ENCODE measurements around the gene KCNQ1.

Gene KCNQ1

DNA sequence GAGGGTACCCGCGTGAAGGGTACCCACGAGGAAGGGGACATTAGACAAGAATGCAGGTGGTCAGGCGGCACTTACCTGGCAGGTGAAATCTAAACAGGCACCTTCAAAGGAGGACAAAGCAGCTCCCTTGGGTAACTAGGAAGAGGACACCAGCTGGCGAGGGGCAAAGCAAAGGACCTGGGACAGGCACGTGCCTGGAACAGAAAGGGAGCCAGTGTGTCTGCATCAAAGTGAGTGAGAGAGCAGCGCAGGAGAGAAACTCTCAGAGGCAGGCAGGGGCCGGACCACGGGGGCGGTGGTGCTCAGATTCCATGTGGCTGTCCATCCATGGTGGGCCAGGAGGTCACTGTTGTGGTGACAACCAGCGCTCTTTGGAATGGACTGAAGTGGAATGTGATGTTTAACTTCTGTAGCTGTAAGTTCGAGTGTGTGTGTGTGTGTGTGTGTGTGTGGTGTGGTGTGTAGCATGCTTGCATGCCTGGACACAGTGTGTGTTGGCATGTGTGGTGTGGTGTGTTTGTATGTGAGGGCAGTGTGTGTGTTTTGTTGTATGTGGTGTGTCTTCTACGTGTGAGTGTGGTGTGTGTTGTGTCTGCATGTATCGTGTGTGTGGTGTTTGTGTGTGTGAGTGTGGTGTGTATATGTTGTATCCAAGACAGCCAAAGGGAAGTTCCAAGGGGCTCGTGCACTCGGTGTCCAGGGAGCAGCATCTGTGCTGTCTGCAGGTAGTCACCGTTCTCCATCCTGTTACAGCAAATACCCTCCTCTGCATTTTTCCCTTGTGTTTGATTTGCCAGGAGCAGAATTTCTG, 354.3 kb downstream of the KCNQ1 start:
- Histone ChIP-seq H4K20me1 (ENCODE audit: insufficient read depth, low read length) (no peaks in the 10 kb centered on the region), H3K4me2 (ENCODE audit: low read length) (no peak overlapping the region), H3K4me3 (ENCODE audit: low read depth, low read length, poor library complexity, severe bottlenecking) (no peak overlapping the region)

DNA sequence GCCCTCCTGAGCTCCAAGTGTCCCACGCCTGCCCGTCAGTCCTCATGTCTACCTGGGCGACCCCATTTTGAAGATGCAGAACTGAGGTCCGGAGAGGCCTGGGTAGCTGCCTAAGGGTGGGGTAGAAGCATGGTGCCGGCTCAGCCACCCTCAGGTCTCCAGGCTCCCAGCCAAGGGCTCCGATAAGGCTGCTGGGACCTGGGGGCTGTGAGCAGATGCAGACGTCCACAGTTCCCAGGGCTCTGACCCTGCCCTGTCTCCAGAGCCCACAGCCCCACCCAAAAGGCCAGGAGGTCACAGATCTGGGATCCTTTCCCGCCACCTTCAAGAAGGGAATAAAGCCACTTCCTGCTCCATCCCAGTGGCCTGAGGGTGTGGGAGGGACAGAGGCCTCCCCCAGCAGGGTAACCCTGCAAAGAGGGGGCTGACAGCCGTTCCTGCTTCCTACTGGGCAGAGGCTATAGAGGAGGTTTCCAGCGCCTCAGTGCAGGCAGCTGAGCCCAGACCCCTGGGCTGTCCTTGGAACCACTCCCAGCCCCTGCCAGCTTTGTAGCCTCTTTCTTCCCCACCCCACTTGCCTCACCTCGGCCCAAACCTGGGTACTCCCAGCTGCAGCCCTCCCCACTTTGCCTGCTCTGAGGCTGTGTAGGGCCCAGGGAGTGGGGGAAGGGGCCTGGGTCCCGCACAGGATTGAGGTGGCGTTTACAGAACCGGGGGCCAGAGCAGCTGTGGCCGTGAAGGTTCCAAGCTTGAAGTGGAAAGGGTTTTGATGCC, 355.3 kb downstream of the KCNQ1 start:
- Histone ChIP-seq H3K9me2 (ENCODE audit: low read depth, low read length) (no peaks in the 10 kb centered on the region), H3K79me2 (ENCODE audit: insufficient read depth, low read length) (no peaks in the 10 kb centered on the region), H3K27me3 (ENCODE audit: insufficient read depth, low read length) (no peaks in the 10 kb centered on the region), H3K27ac (ENCODE audit: low read depth, low read length, poor library complexity, severe bottlenecking) (no peak overlapping the region), H3K4me3 (ENCODE audit: low read depth, low read length, poor library complexity, severe bottlenecking) (no peak overlapping the region), H2AFZ (ENCODE audit: low read length) (no peak overlapping the region), H3F3A (ENCODE audit: insufficient read depth, low read length) (no peaks in the 10 kb centered on the region), H4K20me1 (ENCODE audit: insufficient read depth, low read length) (no peaks in the 10 kb centered on the region), H3K4me1 (ENCODE audit: insufficient read depth, low read length, severe bottlenecking) (no peaks in the 10 kb centered on the region), H3K36me3 (ENCODE audit: insufficient read depth, low read length) (no peaks in the 10 kb centered on the region), H3K9me3 (ENCODE audit: low read length) (no peaks in the 10 kb centered on the region), H3K9ac (ENCODE audit: low read length) (no peak overlapping the region), H3K4me2 (ENCODE audit: low read length) (no peak overlapping the region)
- TF ChIP-seq, protein P1, sequence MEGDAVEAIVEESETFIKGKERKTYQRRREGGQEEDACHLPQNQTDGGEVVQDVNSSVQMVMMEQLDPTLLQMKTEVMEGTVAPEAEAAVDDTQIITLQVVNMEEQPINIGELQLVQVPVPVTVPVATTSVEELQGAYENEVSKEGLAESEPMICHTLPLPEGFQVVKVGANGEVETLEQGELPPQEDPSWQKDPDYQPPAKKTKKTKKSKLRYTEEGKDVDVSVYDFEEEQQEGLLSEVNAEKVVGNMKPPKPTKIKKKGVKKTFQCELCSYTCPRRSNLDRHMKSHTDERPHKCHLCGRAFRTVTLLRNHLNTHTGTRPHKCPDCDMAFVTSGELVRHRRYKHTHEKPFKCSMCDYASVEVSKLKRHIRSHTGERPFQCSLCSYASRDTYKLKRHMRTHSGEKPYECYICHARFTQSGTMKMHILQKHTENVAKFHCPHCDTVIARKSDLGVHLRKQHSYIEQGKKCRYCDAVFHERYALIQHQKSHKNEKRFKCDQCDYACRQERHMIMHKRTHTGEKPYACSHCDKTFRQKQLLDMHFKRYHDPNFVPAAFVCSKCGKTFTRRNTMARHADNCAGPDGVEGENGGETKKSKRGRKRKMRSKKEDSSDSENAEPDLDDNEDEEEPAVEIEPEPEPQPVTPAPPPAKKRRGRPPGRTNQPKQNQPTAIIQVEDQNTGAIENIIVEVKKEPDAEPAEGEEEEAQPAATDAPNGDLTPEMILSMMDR (IDR thresholded peaks at IDR 0.05; ENCODE audit: low read length) = no peak
- no peak for TF ChIP-seq EZH2 (IDR thresholded peaks at IDR 0.05; ENCODE audit: borderline replicate concordance, low read length)

More for the DNA sequence above, 354.3 kb downstream of the KCNQ1 start:
- H2AFZ ChIP-seq (ENCODE audit: low read length) = no peak overlapping the region
- H3K4me1 ChIP-seq (ENCODE audit: insufficient read depth, low read length, severe bottlenecking) = no peaks in the 10 kb centered on the region
- no peak overlapping the region for H3K9ac ChIP-seq (ENCODE audit: low read length)
- no peaks in the 10 kb centered on the region for H3K79me2 ChIP-seq (ENCODE audit: insufficient read depth, low read length)
- H3F3A ChIP-seq (ENCODE audit: insufficient read depth, low read length) = no peaks in the 10 kb centered on the region
- no peak for TF ChIP-seq EZH2 (IDR thresholded peaks at IDR 0.05; ENCODE audit: borderline replicate concordance, low read length)
- no peaks in the 10 kb centered on the region for H3K9me2 ChIP-seq (ENCODE audit: low read depth, low read length)
- no peaks in the 10 kb centered on the region for H3K36me3 ChIP-seq (ENCODE audit: insufficient read depth, low read length)
- H3K27ac ChIP-seq (ENCODE audit: low read depth, low read length, poor library complexity, severe bottlenecking) = no peak overlapping the region
- H3K9me3 ChIP-seq (ENCODE audit: low read length) = no peaks in the 10 kb centered on the region
- H3K27me3 ChIP-seq (ENCODE audit: insufficient read depth, low read length) = no peaks in the 10 kb centered on the region

DNA sequence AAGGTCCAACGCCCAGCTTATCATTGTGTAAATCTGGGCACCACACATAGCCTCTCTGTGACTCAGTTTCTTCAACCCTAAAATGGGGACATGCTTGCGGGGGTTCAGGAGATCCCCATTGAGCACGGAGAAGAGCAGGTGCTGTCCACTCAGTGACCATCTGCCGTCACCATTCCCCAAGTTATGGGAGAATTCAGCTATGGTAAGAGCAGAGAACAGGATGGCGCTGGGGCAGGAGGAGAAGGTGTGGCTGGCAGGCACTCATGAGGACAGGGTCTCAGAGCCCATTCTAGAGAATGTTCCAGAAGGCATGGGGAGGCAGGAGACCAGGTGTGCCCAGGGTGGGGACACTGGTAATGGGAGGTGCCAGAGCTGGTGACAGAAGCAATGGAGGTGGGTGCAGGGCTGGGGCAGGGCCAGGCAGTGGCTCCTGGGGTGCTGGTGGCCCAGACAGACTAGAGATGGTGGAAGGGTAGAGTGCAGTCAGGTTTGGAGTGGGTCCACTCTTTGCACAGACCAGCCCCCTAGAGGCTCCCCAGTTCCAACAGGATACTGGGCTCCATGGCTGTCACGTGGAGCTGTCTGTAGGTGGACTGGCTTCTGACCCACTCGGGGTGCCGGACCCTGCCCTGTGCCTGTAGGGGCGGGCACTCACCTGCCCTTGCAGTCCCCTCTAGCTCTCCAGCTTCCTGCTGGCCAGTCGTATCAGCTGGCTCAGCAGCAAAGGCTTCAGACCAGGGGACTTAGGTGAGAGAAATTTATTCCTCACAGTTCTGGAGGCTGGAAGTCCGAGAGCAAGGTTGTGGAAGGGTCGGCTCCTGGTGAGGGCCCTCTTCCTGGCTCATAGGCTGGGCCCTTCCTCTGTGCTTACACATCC, 356.1 kb downstream of the KCNQ1 start:
- no peaks in the 10 kb centered on the region for H3K9me2 ChIP-seq (ENCODE audit: low read depth, low read length)
- H3K4me3 ChIP-seq (ENCODE audit: low read depth, low read length, poor library complexity, severe bottlenecking) = no peak overlapping the region
- no peaks in the 10 kb centered on the region for H3K9me3 ChIP-seq (ENCODE audit: low read length)
- H3K27ac ChIP-seq (ENCODE audit: low read depth, low read length, poor library complexity, severe bottlenecking) = no peak overlapping the region
- no peak overlapping the region for H2AFZ ChIP-seq (ENCODE audit: low read length)
- H3K27me3 ChIP-seq (ENCODE audit: insufficient read depth, low read length) = no peaks in the 10 kb centered on the region
- no peaks in the 10 kb centered on the region for H3K4me1 ChIP-seq (ENCODE audit: insufficient read depth, low read length, severe bottlenecking)
- no peak overlapping the region for H3K9ac ChIP-seq (ENCODE audit: low read length)
- H3K4me2 ChIP-seq (ENCODE audit: low read length) = no peak overlapping the region
- no peaks in the 10 kb centered on the region for H4K20me1 ChIP-seq (ENCODE audit: insufficient read depth, low read length)
- H3K36me3 ChIP-seq (ENCODE audit: insufficient read depth, low read length) = no peaks in the 10 kb centered on the region
- no peaks in the 10 kb centered on the region for H3F3A ChIP-seq (ENCODE audit: insufficient read depth, low read length)
- TF ChIP-seq, protein P1 (IDR thresholded peaks at IDR 0.05; ENCODE audit: low read length) = no peak
- no peak for TF ChIP-seq EZH2 (IDR thresholded peaks at IDR 0.05; ENCODE audit: borderline replicate concordance, low read length)
- no peaks in the 10 kb centered on the region for H3K79me2 ChIP-seq (ENCODE audit: insufficient read depth, low read length)
